Mesangial cell (primary cell): ENCODE data around the gene CENPE. TPM values are rescaled to one million over a fixed set of nuclear protein-coding genes. Genes with fewer than 3 reads are reported as not detected.

Source experiments
- total RNA-seq: library from RNA; depleted of rRNA; stranded (reverse); fragments of >200 nt; gene quantifications from 2 replicates; pipeline ENCODE4 v1.2.3, GENCODE V29; 2015

CENPE gene, protein sequence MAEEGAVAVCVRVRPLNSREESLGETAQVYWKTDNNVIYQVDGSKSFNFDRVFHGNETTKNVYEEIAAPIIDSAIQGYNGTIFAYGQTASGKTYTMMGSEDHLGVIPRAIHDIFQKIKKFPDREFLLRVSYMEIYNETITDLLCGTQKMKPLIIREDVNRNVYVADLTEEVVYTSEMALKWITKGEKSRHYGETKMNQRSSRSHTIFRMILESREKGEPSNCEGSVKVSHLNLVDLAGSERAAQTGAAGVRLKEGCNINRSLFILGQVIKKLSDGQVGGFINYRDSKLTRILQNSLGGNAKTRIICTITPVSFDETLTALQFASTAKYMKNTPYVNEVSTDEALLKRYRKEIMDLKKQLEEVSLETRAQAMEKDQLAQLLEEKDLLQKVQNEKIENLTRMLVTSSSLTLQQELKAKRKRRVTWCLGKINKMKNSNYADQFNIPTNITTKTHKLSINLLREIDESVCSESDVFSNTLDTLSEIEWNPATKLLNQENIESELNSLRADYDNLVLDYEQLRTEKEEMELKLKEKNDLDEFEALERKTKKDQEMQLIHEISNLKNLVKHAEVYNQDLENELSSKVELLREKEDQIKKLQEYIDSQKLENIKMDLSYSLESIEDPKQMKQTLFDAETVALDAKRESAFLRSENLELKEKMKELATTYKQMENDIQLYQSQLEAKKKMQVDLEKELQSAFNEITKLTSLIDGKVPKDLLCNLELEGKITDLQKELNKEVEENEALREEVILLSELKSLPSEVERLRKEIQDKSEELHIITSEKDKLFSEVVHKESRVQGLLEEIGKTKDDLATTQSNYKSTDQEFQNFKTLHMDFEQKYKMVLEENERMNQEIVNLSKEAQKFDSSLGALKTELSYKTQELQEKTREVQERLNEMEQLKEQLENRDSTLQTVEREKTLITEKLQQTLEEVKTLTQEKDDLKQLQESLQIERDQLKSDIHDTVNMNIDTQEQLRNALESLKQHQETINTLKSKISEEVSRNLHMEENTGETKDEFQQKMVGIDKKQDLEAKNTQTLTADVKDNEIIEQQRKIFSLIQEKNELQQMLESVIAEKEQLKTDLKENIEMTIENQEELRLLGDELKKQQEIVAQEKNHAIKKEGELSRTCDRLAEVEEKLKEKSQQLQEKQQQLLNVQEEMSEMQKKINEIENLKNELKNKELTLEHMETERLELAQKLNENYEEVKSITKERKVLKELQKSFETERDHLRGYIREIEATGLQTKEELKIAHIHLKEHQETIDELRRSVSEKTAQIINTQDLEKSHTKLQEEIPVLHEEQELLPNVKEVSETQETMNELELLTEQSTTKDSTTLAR (N-terminal part only)
- 0.63 and 11.2 TPM in 2 replicates for total RNA-seq

DNA sequence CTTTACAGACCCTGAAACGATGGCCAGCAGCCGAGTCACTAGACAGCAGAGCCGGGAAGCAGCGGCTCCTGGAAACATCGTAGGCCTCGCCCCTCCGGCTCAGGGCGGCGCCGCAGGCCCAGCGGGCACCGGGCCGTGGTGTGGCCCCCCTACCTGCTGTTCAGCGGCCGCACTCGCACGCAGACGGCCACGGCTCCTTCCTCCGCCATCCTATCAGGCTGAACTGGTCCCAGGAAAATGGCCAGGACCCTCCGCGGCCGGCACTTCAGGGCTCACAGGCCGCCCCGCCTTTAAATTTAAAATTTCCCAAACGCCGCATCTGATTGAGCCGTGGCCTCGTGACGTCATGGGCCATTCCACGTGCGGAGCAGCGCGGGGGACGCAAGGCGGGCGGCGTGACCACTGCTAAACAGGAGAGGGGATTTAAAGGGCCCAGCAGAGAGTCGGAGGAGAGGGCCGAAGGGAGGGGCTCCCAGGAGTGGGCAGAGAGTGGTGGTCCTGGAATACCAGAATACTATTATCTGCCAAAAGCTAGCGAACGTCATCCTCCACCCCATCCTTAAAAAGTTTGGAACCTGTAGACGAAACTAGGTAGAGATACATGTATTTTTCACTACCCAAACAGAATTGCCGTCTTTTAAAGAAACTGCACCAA is at the start of gene CENPE:
CENPE (minus strand) TSS at position 233 of the 655 bp plus-strand sequence; CDS start at position 209, 24 bp downstream.

DNA sequence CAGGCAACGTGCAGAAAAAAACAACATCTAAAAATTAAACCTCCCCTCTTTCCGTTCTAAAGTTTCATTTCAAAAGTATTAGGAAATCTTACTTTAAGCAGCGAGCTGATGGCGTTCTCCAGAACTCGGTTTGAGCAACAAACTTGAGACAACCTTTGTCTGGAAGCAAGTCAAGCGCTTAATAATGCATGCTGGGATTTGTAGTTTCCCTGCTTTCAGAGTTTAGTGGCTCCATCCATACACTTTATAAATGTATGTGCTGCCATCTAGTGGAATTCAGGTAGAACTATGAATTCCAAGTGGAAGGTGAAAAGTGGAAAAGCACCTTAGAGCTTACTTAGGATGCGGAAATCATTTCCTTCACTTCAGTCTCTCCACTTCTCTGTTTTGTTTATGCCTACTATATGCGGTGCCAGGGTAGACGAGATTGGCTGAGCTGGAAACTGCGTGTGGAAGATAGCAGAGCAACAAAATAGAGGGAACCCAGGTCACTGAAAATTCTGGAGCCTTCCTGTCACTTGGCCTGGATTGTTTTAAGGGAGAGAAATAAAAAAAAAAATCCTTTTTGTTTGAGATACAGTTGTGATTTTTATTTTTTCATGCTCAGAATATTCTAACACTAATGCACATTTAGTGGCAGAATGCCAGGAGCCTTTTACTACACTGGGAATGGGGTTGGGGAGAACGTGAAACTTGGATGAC is 98.3 kb downstream of the CENPE start, which contains the start of gene BDH2:
BDH2 (minus strand) TSS at position 144 of the 702 bp plus-strand sequence. CDS start 3,580 bp downstream, outside the sequence.

DNA sequence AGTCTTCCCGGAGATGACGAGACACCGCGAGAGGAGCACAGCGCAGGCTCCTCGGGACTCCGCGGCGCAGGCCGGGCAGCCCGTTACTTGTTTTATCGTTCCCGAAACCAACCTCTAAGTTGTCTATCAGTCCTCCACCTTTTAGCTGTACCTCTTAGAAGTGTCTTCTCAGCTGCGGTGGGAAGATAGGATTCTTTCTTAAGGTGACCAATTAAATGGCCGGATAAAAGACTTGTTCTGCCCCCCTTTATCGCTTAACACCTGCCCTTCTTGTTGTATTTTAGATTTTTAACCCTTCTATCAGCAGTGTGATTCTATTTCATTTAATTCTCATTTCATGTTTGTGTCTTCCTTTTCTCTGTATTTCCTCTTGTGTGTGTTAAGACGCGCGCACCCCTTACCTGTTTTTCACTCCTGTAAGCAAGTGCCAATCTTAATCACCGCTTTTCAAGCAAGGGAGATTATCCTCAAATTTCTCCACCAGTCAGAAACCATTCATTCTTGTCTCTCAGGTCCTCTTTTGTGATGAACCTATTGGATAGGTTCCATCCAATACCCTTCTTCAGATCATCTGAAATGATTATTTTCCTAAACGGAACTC is 121.3 kb downstream of the CENPE start, which contains the start of gene SLC9B2:
SLC9B2 (minus strand) TSS at position 15 of the 601 bp plus-strand sequence. CDS start 9,211 bp downstream, outside the sequence.

Other genes starting within 250 kb of the CENPE start
- gene SLC9B1, start 178.6 kb downstream of the CENPE start, total RNA-seq = not detected in 2 replicates
- 8.5 and 9.0 TPM in 2 replicates for gene SLC9B2, start 121.6 kb downstream of the CENPE start, total RNA-seq
- 28.2 and 81.6 TPM in 2 replicates for gene BDH2, start 98.5 kb downstream of the CENPE start, total RNA-seq